ENCODE data around the gene MAP6.

The MAP6 gene

DNA sequence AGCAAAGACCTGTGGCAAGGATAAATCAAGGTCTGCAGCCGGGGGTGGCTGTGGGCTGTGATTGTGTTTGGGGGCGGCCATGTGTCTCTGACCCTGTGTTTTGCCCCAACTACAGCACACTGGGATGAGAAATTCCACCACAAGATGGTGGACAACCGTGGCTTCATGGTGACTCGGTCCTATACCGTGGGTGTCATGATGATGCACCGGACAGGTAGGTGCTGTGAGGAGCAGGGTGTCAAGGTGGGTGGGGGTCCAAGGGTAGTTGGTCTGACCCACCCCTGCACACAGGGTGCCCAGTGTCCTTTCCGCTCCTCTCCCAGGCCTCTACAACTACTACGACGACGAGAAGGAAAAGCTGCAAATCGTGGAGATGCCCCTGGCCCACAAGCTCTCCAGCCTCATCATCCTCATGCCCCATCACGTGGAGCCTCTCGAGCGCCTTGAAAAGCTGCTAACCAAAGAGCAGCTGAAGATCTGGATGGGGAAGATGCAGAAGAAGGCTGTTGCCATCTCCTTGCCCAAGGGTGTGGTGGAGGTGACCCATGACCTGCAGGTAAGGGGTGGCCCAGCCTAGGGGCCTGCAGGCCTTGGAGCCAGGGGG is 100.1 kb downstream of the MAP6 start:
- TF ChIP-seq, protein P1, sequence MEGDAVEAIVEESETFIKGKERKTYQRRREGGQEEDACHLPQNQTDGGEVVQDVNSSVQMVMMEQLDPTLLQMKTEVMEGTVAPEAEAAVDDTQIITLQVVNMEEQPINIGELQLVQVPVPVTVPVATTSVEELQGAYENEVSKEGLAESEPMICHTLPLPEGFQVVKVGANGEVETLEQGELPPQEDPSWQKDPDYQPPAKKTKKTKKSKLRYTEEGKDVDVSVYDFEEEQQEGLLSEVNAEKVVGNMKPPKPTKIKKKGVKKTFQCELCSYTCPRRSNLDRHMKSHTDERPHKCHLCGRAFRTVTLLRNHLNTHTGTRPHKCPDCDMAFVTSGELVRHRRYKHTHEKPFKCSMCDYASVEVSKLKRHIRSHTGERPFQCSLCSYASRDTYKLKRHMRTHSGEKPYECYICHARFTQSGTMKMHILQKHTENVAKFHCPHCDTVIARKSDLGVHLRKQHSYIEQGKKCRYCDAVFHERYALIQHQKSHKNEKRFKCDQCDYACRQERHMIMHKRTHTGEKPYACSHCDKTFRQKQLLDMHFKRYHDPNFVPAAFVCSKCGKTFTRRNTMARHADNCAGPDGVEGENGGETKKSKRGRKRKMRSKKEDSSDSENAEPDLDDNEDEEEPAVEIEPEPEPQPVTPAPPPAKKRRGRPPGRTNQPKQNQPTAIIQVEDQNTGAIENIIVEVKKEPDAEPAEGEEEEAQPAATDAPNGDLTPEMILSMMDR (IDR thresholded peaks at IDR 0.05; ENCODE audit: low read depth, low read length, missing control alignments), result no peak
- in situ Hi-C loops (cut with HindIII; ENCODE audit: low pct_ligation_motif_present, low sequenced_read_pairs), result no loop called here
- H3K36me3 ChIP-seq (replicated peaks), result peaks cover 86% of the 10 kb centered on the region
- no peak for DNase-seq
- H3K27ac ChIP-seq, result no peak overlapping the region
- no peaks in the 10 kb centered on the region for H3K27me3 ChIP-seq (replicated peaks)
- H3K4me3 ChIP-seq (ENCODE audit: low read depth, low read length), result no peak overlapping the region

DNA sequence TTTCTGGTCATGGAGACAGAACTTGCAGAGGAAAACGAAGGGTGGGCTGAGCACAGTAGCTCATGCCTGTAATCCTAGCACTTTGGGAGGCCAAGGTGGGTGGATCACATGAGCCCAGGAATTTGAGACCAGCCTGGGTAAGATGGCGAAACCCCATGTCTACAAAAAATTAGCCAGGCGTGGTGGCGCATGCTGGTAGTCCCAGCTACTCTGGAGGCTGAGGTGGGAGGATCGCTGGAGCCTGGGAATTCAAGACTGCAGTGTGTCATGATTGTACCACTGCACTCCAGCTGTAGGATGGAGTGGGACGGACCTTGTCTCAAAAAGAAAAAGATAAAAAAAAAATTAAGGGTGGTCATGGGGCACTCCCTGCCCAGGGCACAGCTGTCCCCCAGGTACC is 100.9 kb downstream of the MAP6 start:
- Histone ChIP-seq H3K4me3 (ENCODE audit: low read depth, low read length) (no peak overlapping the region), H3K36me3 (replicated peaks) (peaks cover 81% of the 10 kb centered on the region), H3K27me3 (replicated peaks) (no peaks in the 10 kb centered on the region), H3K27ac (no peak overlapping the region)
- DNase-seq, result no peak
- in situ Hi-C loops (cut with HindIII; ENCODE audit: low pct_ligation_motif_present, low sequenced_read_pairs), result no loop called here
- TF ChIP-seq, protein P1 (IDR thresholded peaks at IDR 0.05; ENCODE audit: low read depth, low read length, missing control alignments), result no peak

DNA sequence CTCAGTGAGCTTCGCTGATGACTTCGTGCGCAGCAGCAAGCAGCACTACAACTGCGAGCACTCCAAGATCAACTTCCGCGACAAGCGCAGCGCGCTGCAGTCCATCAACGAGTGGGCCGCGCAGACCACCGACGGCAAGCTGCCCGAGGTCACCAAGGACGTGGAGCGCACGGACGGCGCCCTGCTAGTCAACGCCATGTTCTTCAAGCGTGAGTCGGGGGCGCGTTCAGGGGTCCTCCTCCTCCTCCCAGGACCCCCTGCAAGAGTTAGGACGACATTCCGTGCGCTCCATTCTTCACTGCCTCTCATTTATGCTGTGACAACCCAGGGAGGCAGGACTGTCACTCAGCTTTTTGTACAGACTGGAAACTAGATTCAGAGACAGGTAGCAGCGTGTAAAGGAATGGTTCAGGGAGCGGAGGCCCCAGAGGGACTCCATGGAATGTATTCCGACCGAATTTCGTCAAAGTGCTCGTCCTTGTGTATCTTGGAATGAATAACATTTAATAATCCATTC is 102.0 kb downstream of the MAP6 start:
- no peak for DNase-seq
- peaks cover 70% of the 10 kb centered on the region for H3K36me3 ChIP-seq (replicated peaks)
- in situ Hi-C loops (cut with HindIII; ENCODE audit: low pct_ligation_motif_present, low sequenced_read_pairs), result no loop called here
- H3K27ac ChIP-seq, result no peak overlapping the region
- H3K27me3 ChIP-seq (replicated peaks), result no peaks in the 10 kb centered on the region
- H3K4me3 ChIP-seq (ENCODE audit: low read depth, low read length), result no peak overlapping the region
- TF ChIP-seq, protein P1 (IDR thresholded peaks at IDR 0.05; ENCODE audit: low read depth, low read length, missing control alignments), result no peak

DNA sequence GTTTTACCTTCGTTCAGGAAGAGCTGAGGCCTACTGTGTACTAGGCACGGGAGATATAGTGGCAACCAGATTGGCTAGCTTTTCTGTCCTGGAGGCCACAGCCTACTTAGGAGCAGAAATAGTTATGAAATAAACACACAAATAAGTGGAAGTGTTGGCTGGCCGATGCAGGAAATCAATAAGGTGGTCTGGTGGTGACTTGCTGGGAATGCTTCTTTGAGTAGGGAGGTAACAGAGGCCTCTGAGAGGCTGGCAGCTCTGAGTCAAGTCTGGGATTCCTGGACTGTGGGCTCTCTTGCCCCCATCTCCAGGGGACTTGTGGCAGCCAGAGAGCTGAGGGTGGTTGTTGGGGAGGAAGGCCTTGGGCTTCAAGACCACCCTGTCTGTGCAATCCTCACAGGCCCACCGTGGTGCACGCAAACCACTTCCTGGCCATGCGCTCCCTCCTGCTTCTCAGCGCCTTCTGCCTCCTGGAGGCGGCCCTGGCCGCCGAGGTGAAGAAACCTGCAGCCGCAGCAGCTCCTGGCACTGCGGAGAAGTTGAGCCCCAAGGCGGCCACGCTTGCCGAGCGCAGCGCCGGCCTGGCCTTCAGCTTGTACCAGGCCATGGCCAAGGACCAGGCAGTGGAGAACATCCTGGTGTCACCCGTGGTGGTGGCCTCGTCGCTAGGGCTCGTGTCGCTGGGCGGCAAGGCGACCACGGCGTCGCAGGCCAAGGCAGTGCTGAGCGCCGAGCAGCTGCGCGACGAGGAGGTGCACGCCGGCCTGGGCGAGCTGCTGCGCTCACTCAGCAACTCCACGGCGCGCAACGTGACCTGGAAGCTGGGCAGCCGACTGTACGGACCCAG is 102.7 kb downstream of the MAP6 start:
- DNase-seq, result no peak
- Histone ChIP-seq H3K4me3 (ENCODE audit: low read depth, low read length) (peak overlapping the region; percentile 94), H3K27ac (peak overlapping the region; percentile 90), H3K36me3 (replicated peaks) (peaks cover 63% of the 10 kb centered on the region), H3K27me3 (replicated peaks) (no peaks in the 10 kb centered on the region)
- TF ChIP-seq, protein P1 (IDR thresholded peaks at IDR 0.05; ENCODE audit: low read depth, low read length, missing control alignments), result no peak
- in situ Hi-C loops (cut with HindIII; ENCODE audit: low pct_ligation_motif_present, low sequenced_read_pairs), result no loop called here

GRCh38 chr11:75565221-75565814 is 103.5 kb downstream of the MAP6 start:
- H3K27me3 ChIP-seq (replicated peaks), result no peaks in the 10 kb centered on the region
- TF ChIP-seq, protein P1 (IDR thresholded peaks at IDR 0.05; ENCODE audit: low read depth, low read length, missing control alignments), result no peak
- H3K27ac ChIP-seq, result peak overlapping the region; percentile 90
- peak; percentile 77 for DNase-seq
- H3K36me3 ChIP-seq (replicated peaks), result peaks cover 55% of the 10 kb centered on the region
- in situ Hi-C loops (cut with HindIII; ENCODE audit: low pct_ligation_motif_present, low sequenced_read_pairs), result no loop called here
- H3K4me3 ChIP-seq (ENCODE audit: low read depth, low read length), result peak overlapping the region; percentile 94
